HG03575 (cell line): Measurements from ENCODE around the gene TMC1.

Experiments
- ATAC-seq: cut with Tn5 transposase; IDR thresholded peaks from one replicate; pipeline ENCODE4 v1.9.1; 2021; ENCODE audit not compliant: unreplicated experiment, insufficient number of reproducible peaks, low FRiP score; ENCODE audit errors: extremely low read depth

Gene TMC1

DNA sequence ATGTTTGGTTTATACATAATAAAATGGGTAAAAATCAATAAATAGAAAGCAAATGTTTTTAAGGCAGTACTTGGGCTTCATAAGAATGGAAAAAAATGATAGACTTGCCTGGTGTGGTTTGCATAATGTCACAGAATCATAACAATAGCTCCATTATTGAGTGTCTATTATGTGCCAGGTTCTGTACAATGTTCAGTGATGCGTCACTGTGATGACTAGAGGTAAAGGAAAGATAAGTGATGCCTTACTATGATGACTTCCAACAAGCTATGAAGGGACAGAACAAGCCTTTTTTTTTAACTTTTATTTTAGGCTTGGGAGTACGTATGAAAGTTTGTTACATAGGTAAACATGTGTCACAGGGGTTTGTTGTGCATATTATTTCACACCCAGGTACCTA lies 128.8 kb downstream of the TMC1 start:
- ATAC-seq: no peak

DNA sequence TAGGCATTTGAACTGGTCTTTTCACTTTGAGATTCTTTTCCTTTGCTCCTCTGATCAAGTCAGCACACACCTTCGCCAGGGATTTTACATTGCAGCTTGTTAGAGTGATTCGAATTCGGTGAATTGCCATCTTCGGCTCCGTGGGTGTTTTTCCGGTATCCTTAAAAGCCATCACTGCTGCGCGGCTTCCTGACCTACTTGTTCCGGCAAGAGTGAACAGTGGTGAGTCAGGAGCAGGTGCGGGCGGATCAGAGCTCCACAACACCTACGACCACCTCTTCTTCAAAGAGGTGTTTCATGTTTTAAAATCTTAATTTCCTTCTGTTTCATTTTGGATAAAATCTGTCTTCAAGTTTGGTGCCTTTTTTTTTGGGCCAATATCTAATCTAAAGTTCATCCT lies 134.6 kb downstream of the TMC1 start:
- no peak for ATAC-seq

DNA sequence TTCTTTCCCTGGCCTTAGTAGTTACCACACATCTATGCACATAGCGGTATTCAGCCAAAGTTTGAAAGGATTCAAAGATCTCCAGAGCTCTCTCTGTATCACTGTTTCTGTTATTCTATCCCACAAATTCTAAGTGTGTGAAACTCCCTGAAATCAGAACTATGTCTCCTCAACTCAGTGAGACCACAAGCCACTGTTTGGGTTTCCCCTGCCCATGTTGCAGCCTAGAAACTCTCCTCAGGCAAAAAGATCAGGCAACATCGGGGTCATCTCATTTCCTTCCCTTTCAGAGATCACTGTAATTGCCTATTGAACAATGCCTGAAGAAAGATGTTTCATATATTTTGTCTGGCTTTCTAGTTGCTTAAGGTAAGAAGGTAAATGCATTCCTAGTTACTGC lies 135.6 kb downstream of the TMC1 start:
- no peak for ATAC-seq

GRCh38 chr9:72658703-72659102 lies 137.3 kb downstream of the TMC1 start:
- ATAC-seq: no peak

DNA sequence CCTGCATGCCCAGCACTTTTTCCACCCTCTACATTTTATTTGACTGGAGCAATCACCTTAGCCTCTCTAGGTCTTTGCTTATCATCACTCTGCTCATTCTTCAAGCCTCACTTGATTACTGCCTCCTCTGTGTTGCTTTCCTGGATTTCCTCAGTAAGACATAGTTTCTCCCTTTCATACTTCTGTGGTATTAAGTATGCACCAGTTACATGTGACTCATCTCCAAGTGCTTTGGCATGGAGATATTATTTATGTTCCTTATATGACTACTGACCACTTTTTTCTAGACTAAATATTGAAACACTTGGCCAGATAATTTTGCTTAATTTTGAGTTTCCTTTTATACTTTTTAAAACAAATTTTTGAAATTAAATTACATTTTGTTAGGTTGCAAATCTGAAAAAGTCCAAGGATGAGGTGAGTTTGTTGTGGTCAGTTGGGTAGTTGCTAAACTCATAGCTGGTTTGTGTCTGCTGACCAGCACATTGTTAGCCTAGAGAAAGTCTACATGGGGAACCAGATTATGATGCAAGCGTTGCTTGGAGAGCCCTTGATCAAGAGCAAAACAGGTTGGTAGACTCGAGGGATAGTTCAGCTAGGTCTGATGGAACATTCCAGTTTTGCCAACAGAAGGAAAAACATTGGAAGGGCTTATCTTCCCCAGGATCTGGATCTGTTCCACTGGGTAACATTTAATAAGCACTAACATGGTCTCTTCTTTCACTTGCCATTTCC lies 140.2 kb downstream of the TMC1 start:
- no peak for ATAC-seq

DNA sequence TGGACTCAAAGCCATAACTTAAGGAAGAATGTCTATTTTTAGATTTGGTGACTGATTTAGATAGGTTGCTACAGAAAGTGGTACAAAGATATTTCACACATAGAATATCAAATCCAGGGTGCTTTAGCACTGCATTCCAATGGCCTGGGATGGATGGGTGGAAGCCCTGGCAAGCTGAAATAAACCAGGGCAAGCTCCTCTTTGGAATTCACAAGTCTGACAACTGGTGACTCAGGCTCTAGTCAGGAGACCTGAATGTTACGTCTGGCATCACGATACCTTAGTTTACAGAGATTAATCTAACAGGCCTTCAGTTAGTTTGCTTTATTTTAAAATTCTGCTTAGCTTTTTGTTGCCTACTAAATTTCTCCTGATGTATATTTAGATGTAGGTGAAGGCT lies 144.0 kb downstream of the TMC1 start:
- ATAC-seq: no peak

- ATAC-seq: no peak
These were observed 145.8 kb downstream of the TMC1 start for GRCh38 chr9:72667181-72667580.

- no peak for ATAC-seq
These were observed 153.6 kb downstream of the TMC1 start for GRCh38 chr9:72674961-72675360.

- no peak for ATAC-seq
These were observed 154.2 kb downstream of the TMC1 start for GRCh38 chr9:72675586-72675985.

- ATAC-seq: no peak
These were observed 159.3 kb downstream of the TMC1 start for GRCh38 chr9:72680593-72681282.

DNA sequence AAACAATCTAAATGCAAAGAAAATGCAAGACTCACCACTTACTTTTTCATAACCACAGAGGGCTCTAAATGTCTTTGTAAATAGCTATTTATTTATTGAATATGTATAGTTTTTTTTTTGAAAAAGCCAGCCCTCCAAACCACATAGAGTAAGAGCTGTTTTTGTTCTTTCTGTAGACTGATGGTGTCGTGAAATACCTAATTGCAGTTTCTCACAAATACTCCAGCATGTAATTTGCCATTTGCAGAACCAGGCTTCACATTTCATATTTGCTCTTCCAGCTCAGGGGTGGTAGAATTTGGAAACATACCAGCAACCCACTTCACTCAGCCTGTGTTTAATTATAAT lies 159.8 kb downstream of the TMC1 start:
- no peak for ATAC-seq

DNA sequence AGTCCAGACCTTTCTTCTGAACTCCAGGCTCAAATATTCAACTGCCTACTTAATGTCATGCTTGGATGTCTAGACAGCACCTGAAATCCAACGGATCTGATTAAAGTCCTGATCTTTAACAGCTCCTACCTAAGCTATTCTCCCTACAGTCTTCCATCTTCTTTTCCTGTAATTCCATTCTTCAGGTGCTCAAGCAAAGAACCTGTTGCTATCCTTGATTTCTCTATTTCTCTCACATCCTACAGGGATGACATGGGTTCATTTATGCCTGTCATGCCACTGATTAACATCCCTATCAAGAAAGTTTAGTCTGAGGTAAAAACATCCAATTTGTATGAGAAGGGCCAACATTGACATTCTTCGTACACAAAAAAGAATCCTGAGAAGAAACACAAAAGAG lies 163.2 kb downstream of the TMC1 start:
- ATAC-seq: no peak

DNA sequence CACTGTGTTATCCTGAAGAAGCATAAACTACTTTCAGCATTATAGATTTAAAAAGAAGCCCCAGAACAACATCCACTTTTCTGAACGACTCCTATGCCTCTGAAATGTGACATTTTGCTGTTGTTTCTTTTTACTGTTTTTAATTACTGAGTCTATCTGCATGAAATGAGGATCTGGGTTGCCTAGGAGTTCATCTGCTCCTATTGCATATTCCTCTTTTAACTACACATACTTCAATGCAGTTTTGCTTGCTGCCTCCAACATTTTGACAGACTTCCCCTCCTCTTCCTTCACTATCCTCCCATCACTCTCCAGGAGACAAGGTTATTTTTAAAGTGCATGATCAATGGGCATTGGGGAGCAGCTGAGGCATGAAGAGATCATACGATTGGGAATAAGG lies 164.5 kb downstream of the TMC1 start:
- ATAC-seq: no peak

- no peak for ATAC-seq
These were observed 165.9 kb downstream of the TMC1 start for GRCh38 chr9:72687331-72687730.

GRCh38 chr9:72691671-72692070 lies 170.3 kb downstream of the TMC1 start:
- ATAC-seq: no peak

DNA sequence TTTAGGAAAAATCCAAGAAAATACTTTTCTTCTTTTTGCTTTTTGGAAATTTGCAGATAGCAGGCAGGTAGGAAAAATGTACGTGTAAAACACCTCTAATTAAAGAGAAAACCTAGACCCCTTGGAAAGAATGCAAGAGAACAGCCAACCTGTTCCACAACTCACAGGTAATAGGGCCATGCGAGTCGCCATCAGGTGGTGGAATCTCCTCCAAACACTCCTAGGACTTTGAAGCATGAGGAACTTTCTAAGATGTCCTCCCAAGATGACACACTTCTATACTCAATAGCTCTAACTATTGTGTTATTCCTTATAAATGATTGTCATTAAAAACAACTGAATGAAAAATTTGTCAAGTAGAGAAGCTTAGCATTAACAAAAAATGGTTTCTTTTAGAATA lies 174.0 kb downstream of the TMC1 start:
- no peak for ATAC-seq

DNA sequence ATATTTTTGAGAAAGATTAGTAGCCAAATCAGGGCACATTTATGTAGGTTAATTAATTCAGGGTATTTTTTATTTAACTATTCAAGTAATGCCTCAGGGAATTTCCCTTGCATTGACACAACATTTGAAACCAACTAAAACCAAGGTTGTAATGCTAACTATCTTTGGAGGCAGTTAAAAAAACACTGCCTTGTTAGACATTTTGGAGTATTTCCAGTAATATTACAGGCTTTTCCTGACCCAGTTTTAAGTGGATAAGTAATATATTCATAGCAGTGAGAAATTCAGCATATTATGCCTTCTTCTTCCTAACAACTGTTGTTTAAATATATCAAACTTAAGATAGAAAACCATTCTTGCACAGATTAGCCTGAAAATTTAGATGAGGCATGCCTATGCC lies 175.1 kb downstream of the TMC1 start:
- ATAC-seq: no peak

DNA sequence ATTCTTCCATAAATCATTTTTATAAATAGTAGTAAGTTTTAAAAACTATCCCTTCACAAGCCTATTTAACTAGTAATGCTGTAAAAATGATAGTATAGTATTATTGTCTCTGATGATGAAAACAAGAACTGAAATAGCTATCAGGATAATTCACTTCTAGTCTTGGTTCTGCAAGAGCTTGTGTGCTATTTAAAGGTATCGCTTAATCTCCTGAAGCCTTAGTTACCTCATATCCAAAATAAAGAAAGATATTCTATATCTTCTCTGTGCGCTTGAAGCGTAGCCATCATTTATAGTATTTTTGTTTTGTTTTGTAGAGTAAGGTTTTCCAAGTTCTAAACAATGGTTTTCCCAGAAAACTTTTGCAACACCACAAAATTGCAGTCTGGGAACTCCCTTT lies 180.1 kb downstream of the TMC1 start:
- no peak for ATAC-seq

DNA sequence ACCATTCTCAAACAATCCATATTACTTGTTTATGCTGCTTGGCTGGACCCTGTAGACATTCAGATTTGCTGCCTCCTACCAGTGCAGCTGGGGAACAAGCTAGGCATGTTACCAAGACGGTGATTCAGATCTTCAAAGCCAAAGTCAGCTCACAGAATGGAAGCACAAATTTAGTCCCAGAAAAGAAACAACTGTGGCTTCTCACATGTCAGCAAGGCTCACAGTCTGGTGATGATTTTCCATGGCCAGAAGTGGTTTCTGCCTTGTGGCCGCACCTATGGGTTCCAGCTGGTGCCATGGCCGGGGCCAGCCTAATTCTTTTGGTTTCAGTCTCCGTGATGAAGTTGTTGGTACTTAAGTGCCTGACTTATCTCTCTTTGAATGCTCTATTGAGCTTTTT lies 182.2 kb downstream of the TMC1 start:
- ATAC-seq: no peak

DNA sequence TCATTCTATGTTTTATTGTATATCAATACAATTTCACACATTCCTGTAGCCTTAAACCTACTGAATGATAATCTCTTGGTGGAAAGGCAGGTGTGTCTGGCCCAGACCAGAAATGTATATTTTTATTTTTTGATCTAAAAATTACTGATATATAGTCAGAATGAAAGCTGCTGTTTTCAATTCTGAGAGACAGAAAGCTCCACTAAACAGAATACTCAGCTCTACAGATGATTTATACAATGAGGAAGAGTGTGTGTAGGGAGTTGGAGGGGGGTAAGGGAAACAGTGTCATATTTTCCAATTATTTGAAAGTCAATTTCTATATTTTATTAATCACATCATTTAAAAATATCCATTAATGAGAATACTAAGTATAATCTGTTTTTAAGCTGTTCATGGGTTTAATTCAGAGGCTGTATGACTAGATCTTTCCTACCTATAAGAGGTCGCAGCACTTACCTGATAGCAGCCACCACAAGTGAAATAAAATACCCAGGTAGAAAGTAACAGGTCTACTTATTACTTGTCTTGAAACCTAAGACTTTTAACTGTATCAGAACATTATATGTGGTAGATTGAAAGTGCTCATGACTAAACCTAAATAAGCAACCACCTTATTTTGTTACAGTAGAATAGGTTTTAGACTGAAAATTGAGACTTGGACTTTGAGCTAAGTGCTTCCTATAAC lies 183.4 kb downstream of the TMC1 start:
- no peak for ATAC-seq
